SHP77 (cell line): ENCODE results near the gene ATF6B.

ENCODE experiments used
- DNase-seq, 2 experiments: peaks; one replicate each; lab custom pipeline; 2025; lab: John Stamatoyannopoulos, UW

The ATF6B gene

GRCh38 chr6:32131439-32131948, 3.4 kb upstream of the ATF6B start:
- DNase-seq, result no peak

- no peak for DNase-seq
Observed at GRCh38 chr6:32129297-32130088, 1.4 kb upstream of the ATF6B start.

GRCh38 chr6:32128751-32129296, 778 bp upstream of the ATF6B start:
- no peak for DNase-seq

- no peak for DNase-seq
Observed at GRCh38 chr6:32127409-32127716, 683 bp downstream of the ATF6B start.

- DNase-seq, result no peak
Observed at GRCh38 chr6:32126880-32127279, 1.2 kb downstream of the ATF6B start.

GRCh38 chr6:32123681-32124080, 4.4 kb downstream of the ATF6B start:
- DNase-seq, result no peak

- DNase-seq, result no peak
Observed at GRCh38 chr6:32120573-32121059, 7.4 kb downstream of the ATF6B start.

GRCh38 chr6:32118782-32119628, 9.0 kb downstream of the ATF6B start:
- peak; percentile 59 to 65 for DNase-seq

GRCh38 chr6:32117461-32117860, 10.6 kb downstream of the ATF6B start:
- no peak for DNase-seq

- DNase-seq, result no peak
Observed at GRCh38 chr6:32116674-32117073, 11.4 kb downstream of the ATF6B start.

- no peak for DNase-seq
Observed at GRCh38 chr6:32115623-32116022, 12.4 kb downstream of the ATF6B start.

GRCh38 chr6:32114796-32115195, 13.2 kb downstream of the ATF6B start:
- DNase-seq, result no peak

- no peak for DNase-seq
Observed at GRCh38 chr6:32113386-32114352, 14.4 kb downstream of the ATF6B start.

- no peak for DNase-seq
Observed at GRCh38 chr6:32112431-32112980, 15.5 kb downstream of the ATF6B start.

GRCh38 chr6:32111424-32112066, 16.5 kb downstream of the ATF6B start:
- no peak for DNase-seq

- DNase-seq, result no peak
Observed at GRCh38 chr6:32110632-32111031, 17.4 kb downstream of the ATF6B start.

- DNase-seq, result no peak
Observed at GRCh38 chr6:32109765-32110160, 18.3 kb downstream of the ATF6B start.

- DNase-seq, result no peak
Observed at GRCh38 chr6:32109114-32109764, 18.8 kb downstream of the ATF6B start, which contains the start of gene TNXB. TSS of gene TNXB (minus strand) at chr6:32109338. CDS start at chr6:32098198, 11,140 bp downstream.

- DNase-seq, result no peak
Observed at GRCh38 chr6:32108727-32109113, 19.3 kb downstream of the ATF6B start.

GRCh38 chr6:32108094-32108627, 19.9 kb downstream of the ATF6B start:
- no peak for DNase-seq
